ENCODE results near the gene TMEM143. TPM values are rescaled to one million over a fixed set of nuclear protein-coding genes. Genes with fewer than 3 reads are reported as not detected.
"Not testable (repeated sequence)": the region's sequence is repeated elsewhere in the genome, so short reads cannot be mapped to it uniquely, and the experiment has no call there.

Gene TMEM143
- total RNA-seq, 1 experiment from 2014 or later, result 7.4 TPM

- in situ Hi-C loops (cut with HindIII; ENCODE audit: low sequenced_read_pairs); DNase-seq (ENCODE audit: low spot score): not testable (repeated sequence)
Measured at GRCh38 chr19:48392006-48392344, 28.2 kb upstream of the TMEM143 start.

GRCh38 chr19:48391100-48392005 is 27.6 kb upstream of the TMEM143 start, which contains the start of gene KDELR1:
Gene KDELR1 (minus strand): TSS chr19:48391551. CDS start chr19:48391358, 193 bp downstream.
- peak; percentile 86 for DNase-seq (ENCODE audit: low spot score)
- in situ Hi-C loops (cut with HindIII; ENCODE audit: low sequenced_read_pairs), result no loop called here

DNA sequence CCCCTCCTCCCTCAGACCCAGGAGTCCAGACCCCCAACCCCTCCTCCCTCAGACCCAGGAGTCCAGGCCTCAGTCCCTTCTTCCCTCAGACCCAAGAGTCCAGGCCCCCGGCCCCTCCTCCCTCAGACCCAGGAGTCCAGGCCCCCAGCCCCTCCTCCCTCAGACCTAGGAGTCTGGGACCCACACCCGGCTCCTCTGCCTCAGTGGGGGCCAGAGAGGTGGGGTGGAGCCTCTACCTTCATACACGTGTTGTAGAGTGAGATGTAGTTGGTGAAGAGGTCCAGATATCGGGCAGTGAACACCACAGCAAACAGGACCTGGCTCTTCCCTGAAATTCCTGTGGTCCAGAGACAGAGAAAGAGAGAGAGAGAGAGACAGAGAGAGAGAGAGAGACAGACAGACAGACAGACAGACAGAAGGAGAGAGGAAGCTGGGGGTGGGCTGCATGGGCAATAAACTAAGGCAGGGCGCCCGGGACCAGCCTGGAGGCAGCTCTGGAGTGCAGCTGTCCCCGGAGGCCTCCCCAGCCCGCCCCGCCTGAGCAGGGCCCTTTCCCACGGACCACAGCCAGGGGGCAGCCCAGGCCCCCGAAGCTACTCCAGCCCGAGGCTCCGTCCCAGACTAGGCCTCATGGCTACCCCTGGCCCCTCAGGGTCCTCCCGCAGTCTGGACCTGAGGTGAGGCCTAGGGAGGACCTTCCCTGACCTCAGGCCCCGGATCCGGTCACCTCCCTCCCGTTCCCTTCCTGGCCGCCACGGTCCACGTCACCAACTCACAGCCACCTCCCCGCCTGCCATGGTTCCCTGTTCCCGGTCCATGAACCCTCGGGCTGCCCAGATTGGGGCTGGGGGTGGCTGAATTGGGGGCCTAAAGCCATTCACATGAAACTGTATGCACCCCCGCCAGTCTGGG is 26.7 kb upstream of the TMEM143 start:
- DNase-seq (ENCODE audit: low spot score), result peak; percentile 46

GRCh38 chr19:48386981-48387380 is 23.2 kb upstream of the TMEM143 start:
- no peak for DNase-seq (ENCODE audit: low spot score)
- in situ Hi-C loops (cut with HindIII; ENCODE audit: low sequenced_read_pairs), result no loop called here

More for the DNA sequence above, 26.7 kb upstream of the TMEM143 start:
- in situ Hi-C loops (cut with HindIII; ENCODE audit: low sequenced_read_pairs), result no loop called here

GRCh38 chr19:48385461-48386087 is 21.8 kb upstream of the TMEM143 start:
- DNase-seq (ENCODE audit: low spot score), result no peak
- in situ Hi-C loops (cut with HindIII; ENCODE audit: low sequenced_read_pairs), result no loop called here

DNA sequence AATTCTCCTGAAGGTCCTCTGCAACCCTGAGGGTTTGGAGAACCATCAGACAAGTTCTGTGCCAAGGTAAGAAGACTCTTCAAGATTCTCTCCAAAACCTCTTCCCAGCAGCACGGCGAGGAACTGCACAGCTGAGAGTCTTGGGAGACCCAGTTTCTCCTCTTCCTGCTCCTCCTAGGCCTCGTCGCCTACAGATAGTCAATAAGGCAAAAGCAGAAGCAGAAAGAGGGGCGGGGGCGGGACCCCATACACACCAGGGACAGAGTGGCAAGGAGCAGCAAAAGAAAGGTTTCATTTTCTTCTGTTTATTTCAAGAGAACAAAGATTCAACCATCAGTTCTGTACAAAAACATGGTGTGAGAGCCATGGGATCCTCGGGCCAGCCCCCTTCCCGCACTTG is 18.5 kb upstream of the TMEM143 start:
- in situ Hi-C loops (cut with HindIII; ENCODE audit: low sequenced_read_pairs), result no loop called here
- no peak for DNase-seq (ENCODE audit: low spot score)

GRCh38 chr19:48381178-48381950 is 17.6 kb upstream of the TMEM143 start:
- in situ Hi-C loops (cut with HindIII; ENCODE audit: low sequenced_read_pairs), result no loop called here

GRCh38 chr19:48379058-48379457 is 15.3 kb upstream of the TMEM143 start:
- DNase-seq (ENCODE audit: low spot score), result no peak
- in situ Hi-C loops (cut with HindIII; ENCODE audit: low sequenced_read_pairs), result no loop called here

More at GRCh38 chr19:48381178-48381950, 17.6 kb upstream of the TMEM143 start:
- peak; percentile 50 for DNase-seq (ENCODE audit: low spot score)

GRCh38 chr19:48378194-48378570 is 14.4 kb upstream of the TMEM143 start:
- in situ Hi-C loops (cut with HindIII; ENCODE audit: low sequenced_read_pairs), result no loop called here
- DNase-seq (ENCODE audit: low spot score), result no peak

DNA sequence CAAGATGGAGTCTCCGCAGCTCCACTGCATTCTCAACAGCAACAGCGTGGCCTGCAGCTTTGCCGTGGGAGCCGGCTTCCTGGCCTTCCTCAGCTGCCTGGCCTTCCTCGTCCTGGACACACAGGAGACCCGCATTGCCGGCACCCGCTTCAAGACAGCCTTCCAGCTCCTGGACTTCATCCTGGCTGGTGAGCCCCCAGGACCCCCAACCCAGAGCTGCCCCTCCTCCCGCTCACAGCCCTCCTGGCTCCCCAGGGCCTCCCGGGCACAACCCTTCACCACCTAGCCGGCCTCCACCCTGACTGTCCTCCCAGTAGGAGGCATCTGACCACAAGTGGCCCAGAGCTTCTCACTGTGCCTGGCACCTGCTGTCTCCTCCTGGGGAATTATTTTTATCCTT is 9.8 kb upstream of the TMEM143 start:
- no peak for DNase-seq (ENCODE audit: low spot score)
- in situ Hi-C loops (cut with HindIII; ENCODE audit: low sequenced_read_pairs), result no loop called here

DNA sequence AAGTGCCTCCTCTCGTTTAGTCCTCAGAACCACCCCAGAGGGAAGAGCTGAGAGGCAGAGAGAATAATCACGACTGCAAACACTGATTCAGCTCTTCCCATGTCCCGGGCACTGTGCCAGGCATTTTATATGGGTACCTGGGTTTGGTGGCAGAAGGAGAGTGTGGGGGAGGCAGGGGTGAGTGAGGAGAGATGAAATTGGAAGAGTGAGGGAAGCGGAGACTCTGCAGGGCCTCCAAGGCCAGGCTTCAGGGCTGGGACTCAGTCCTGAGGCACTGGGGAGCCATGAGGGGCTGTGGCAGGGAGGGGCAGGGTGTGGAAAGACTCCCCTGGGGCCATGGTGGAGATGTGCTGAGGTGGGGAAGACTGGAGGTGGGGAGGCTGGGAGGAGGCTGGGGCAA is 9.2 kb upstream of the TMEM143 start:
- DNase-seq (ENCODE audit: low spot score), result peak; percentile 59
- in situ Hi-C loops (cut with HindIII; ENCODE audit: low sequenced_read_pairs), result no loop called here

- in situ Hi-C loops (cut with HindIII; ENCODE audit: low sequenced_read_pairs); DNase-seq (ENCODE audit: low spot score): not testable (repeated sequence)
Measured at GRCh38 chr19:48371771-48372170, 8.0 kb upstream of the TMEM143 start.

DNA sequence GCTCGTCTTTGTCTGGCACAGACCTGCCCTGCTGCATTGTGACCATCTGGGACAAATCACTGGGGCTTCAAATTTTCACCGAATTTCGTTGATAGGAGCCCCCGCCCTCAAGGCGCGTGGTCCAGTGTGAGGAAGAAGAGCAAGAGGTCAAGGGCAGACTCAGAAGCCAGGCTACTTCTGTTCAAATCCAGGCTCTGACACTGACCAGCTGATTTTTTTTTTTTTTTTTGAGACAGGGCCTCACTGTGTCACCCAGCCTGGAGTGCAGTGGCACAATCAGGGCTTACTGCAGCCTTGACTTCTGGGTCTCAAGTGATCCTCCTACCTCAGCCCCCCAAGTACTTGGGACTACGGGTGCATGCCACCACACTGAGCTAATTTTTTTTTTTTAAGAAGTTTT is 7.6 kb upstream of the TMEM143 start:
- in situ Hi-C loops (cut with HindIII; ENCODE audit: low sequenced_read_pairs), result no loop called here
- DNase-seq (ENCODE audit: low spot score), result no peak

DNA sequence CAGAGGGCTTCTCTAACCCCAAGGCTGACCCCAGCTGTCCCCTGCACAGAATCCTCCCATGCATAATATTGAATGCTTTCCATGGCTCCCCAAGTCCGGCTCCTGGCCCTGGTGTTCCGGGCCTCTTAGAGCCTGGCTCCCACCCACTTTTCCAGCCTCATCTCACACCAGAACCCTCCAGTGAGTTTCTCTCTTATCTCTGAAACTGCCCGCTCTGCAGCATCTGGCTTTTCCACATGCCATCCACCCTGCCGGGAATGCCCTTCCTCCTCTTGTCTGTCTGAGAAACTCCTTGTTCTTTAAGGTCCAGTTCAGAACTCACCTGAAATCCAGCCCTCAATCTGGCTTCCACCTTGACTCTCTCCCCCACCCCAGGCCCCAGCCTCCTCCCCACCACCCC is 7.2 kb upstream of the TMEM143 start:
- in situ Hi-C loops (cut with HindIII; ENCODE audit: low sequenced_read_pairs), result no loop called here
- no peak for DNase-seq (ENCODE audit: low spot score)

DNA sequence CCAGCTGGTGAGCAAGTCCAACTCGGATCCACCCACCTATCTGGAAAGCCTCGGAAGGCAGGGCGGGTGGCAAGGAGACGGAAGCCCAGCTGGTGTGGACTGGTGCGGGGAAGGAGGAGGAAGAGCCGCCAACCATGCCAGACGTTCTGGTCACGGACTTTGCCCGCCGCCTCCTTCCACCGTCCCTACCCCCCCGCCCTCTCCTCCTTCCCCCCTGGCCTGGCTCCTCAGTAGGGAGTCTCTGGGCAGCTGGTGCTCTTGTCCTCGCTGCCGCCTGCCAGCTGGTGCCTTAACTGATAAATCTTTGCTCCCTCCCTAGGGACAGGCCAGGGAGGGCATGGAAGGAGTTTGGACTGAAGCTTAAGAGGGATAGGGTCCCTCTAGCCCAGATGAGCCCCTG is 5.2 kb upstream of the TMEM143 start:
- DNase-seq (ENCODE audit: low spot score), result no peak
- in situ Hi-C loops (cut with HindIII; ENCODE audit: low sequenced_read_pairs), result no loop called here

- no peak for DNase-seq (ENCODE audit: low spot score)
- in situ Hi-C loops (cut with HindIII; ENCODE audit: low sequenced_read_pairs), result no loop called here
Measured at GRCh38 chr19:48367855-48368254, 4.1 kb upstream of the TMEM143 start.

GRCh38 chr19:48365602-48366001 is 1.9 kb upstream of the TMEM143 start:
- no peak for DNase-seq (ENCODE audit: low spot score)
- in situ Hi-C loops (cut with HindIII; ENCODE audit: low sequenced_read_pairs), result no loop called here

GRCh38 chr19:48364598-48365348 is 1.0 kb upstream of the TMEM143 start:
- in situ Hi-C loops (cut with HindIII; ENCODE audit: low sequenced_read_pairs), result no loop called here
- no peak for DNase-seq (ENCODE audit: low spot score)
